ENCODE data around the gene IL3.

Gene IL3

GRCh38 chr5:132095077-132095410, 34.6 kb downstream of the IL3 start:
- H3K4me3 ChIP-seq (ENCODE audit: low read depth, low read length) = no peak overlapping the region
- TF ChIP-seq CTCF (IDR thresholded peaks at IDR 0.05; ENCODE audit: insufficient read depth, low read depth, low read length, missing control alignments) = no peak
- no peak for DNase-seq (ENCODE audit: low read depth)

GRCh38 chr5:132095424-132095972, 35.0 kb downstream of the IL3 start:
- no peak overlapping the region for H3K4me3 ChIP-seq (ENCODE audit: low read depth, low read length)
- peak; percentile 23 for DNase-seq (ENCODE audit: low read depth)
- no peak for TF ChIP-seq CTCF (IDR thresholded peaks at IDR 0.05; ENCODE audit: insufficient read depth, low read depth, low read length, missing control alignments)

GRCh38 chr5:132096904-132097303, 36.4 kb downstream of the IL3 start:
- H3K4me3 ChIP-seq (ENCODE audit: low read depth, low read length) = no peak overlapping the region
- no peak for TF ChIP-seq CTCF (IDR thresholded peaks at IDR 0.05; ENCODE audit: insufficient read depth, low read depth, low read length, missing control alignments)
- no peak for DNase-seq (ENCODE audit: low read depth)

GRCh38 chr5:132098151-132098594, 37.7 kb downstream of the IL3 start:
- peak; percentile 68 for DNase-seq (ENCODE audit: low read depth)
- TF ChIP-seq CTCF (IDR thresholded peaks at IDR 0.05; ENCODE audit: insufficient read depth, low read depth, low read length, missing control alignments) = no peak
- no peak overlapping the region for H3K4me3 ChIP-seq (ENCODE audit: low read depth, low read length)

- H3K4me3 ChIP-seq (ENCODE audit: low read depth, low read length) = no peak overlapping the region
- no peak for DNase-seq (ENCODE audit: low read depth)
- TF ChIP-seq CTCF (IDR thresholded peaks at IDR 0.05; ENCODE audit: insufficient read depth, low read depth, low read length, missing control alignments) = no peak
These were observed 38.2 kb downstream of the IL3 start for GRCh38 chr5:132098621-132099020.

- no peak overlapping the region for H3K4me3 ChIP-seq (ENCODE audit: low read depth, low read length)
- TF ChIP-seq CTCF (IDR thresholded peaks at IDR 0.05; ENCODE audit: insufficient read depth, low read depth, low read length, missing control alignments) = no peak
- peak; percentile 88 for DNase-seq (ENCODE audit: low read depth)
These were observed 38.8 kb downstream of the IL3 start for GRCh38 chr5:132099076-132099748.

- no peak overlapping the region for H3K4me3 ChIP-seq (ENCODE audit: low read depth, low read length)
- TF ChIP-seq CTCF (IDR thresholded peaks at IDR 0.05; ENCODE audit: insufficient read depth, low read depth, low read length, missing control alignments) = no peak
- DNase-seq (ENCODE audit: low read depth) = no peak
These were observed 39.5 kb downstream of the IL3 start for GRCh38 chr5:132099905-132100304.
